Astrocyte (in vitro differentiated cells and primary cell): ENCODE data around the gene KCNA4. TPM values are rescaled to one million over a fixed set of nuclear protein-coding genes. Genes with fewer than 3 reads are reported as not detected.

Source experiments
- DNase-seq: peaks from one replicate; pipeline ENCODE4 v3.0.0-alpha.2; 2010; ENCODE audit warnings: low read depth
- FAIRE-seq: peaks from 2 replicates; lab custom pipeline; 2011; peaks lifted over from hg19 to GRCh38; lab: Jason Lieb, UNC
- H2AFZ ChIP-seq: 2 replicates; pipeline ENCODE4 v1.6.0; 2012; ENCODE audit warnings: low read depth, low read length, inconsistent platforms
- H3K27ac ChIP-seq: 2 replicates; pipeline ENCODE4 v1.5.1; 2011; ENCODE audit warnings: low read depth, low read length, inconsistent platforms
- H3K27me3 ChIP-seq: 2 replicates; pipeline ENCODE4 v1.6.0; 2011; ENCODE audit warnings: low read length, inconsistent platforms; ENCODE audit not compliant: insufficient read depth
- H3K36me3 ChIP-seq: 2 replicates; pipeline ENCODE4 v1.5.1; 2011; ENCODE audit warnings: low read length, inconsistent platforms; ENCODE audit not compliant: insufficient read depth
- H3K4me1 ChIP-seq: 2 replicates; pipeline ENCODE4 v1.5.1; 2011; ENCODE audit warnings: low read length, inconsistent platforms; ENCODE audit not compliant: insufficient read depth
- H3K4me2 ChIP-seq: 2 replicates; pipeline ENCODE4 v1.6.0; 2012; ENCODE audit warnings: low read length, inconsistent platforms
- H3K4me3 ChIP-seq: 2 replicates; pipeline ENCODE4 v1.5.1; 2011; ENCODE audit warnings: low read depth, mild to moderate bottlenecking, low read length, inconsistent platforms; ENCODE audit not compliant: insufficient read depth
- H3K79me2 ChIP-seq: 2 replicates; pipeline ENCODE4 v1.6.0; 2012; ENCODE audit warnings: mild to moderate bottlenecking, low read length, inconsistent platforms; ENCODE audit not compliant: insufficient read depth
- H3K9ac ChIP-seq: 2 replicates; pipeline ENCODE4 v1.6.0; 2012; ENCODE audit warnings: mild to moderate bottlenecking, low read length, inconsistent platforms
- H3K9me3 ChIP-seq: 2 replicates; pipeline ENCODE4 v1.5.1; 2012; ENCODE audit warnings: low read depth, mild to moderate bottlenecking, low read length, inconsistent platforms; ENCODE audit not compliant: insufficient read depth
- H4K20me1 ChIP-seq: 2 replicates; pipeline ENCODE4 v1.6.0; 2012; ENCODE audit warnings: low read length, inconsistent platforms; ENCODE audit not compliant: insufficient read depth
- H3K27ac Mint-ChIP-seq: one replicate; pipeline ENCODE4 v1.8.0; 2021; ENCODE audit warnings: mild to moderate bottlenecking, mixed read lengths; ENCODE audit not compliant: unreplicated experiment
- H3K27me3 Mint-ChIP-seq: one replicate; pipeline ENCODE4 v1.8.0; 2021; ENCODE audit warnings: low read depth, mixed read lengths; ENCODE audit not compliant: unreplicated experiment
- H3K36me3 Mint-ChIP-seq: one replicate; pipeline ENCODE4 v1.8.0; 2021; ENCODE audit warnings: low read depth, mixed read lengths; ENCODE audit not compliant: unreplicated experiment
- H3K4me1 Mint-ChIP-seq: one replicate; pipeline ENCODE4 v1.8.0; 2021; ENCODE audit warnings: low read depth, mixed read lengths; ENCODE audit not compliant: unreplicated experiment
- H3K4me3 Mint-ChIP-seq: one replicate; pipeline ENCODE4 v1.8.0; 2021; ENCODE audit warnings: mild to moderate bottlenecking, moderate library complexity, mixed read lengths; ENCODE audit not compliant: unreplicated experiment
- H3K9me3 Mint-ChIP-seq: one replicate; pipeline ENCODE4 v1.8.0; 2021; ENCODE audit warnings: mild to moderate bottlenecking, mixed read lengths; ENCODE audit not compliant: unreplicated experiment
- CTCF ChIP-seq: IDR thresholded peaks from 2 replicates; pipeline ENCODE4 v1.5.1; 2011; ENCODE audit warnings: low read depth, mild to moderate bottlenecking, inconsistent platforms, low read length, moderate library complexity; ENCODE audit not compliant: insufficient read depth
- EZH2 ChIP-seq: IDR thresholded peaks from 2 replicates; pipeline ENCODE4 v1.6.1; 2012; ENCODE audit warnings: mild to moderate bottlenecking, low read length, inconsistent platforms; ENCODE audit not compliant: insufficient read depth
- total RNA-seq: library from RNA; stranded (reverse); gene quantifications from 2 replicates; pipeline ENCODE4 v1.2.1, GENCODE V29; 2021

Gene KCNA4
- total RNA-seq, 1 donor from 2014 or later = not detected

GRCh38 chr11:29962243-29962642, 54.6 kb downstream of the KCNA4 start:
- Histone ChIP-seq H3K4me2 (no peak overlapping the region), H3K9me3 (no peaks in the 10 kb centered on the region), H3K27ac (no peak overlapping the region), H3K79me2 (no peaks in the 10 kb centered on the region), H4K20me1 (no peaks in the 10 kb centered on the region), H3K4me1 (no peaks in the 10 kb centered on the region), H3K9ac (no peak overlapping the region), H3K27me3 (no peaks in the 10 kb centered on the region), H2AFZ (no peak overlapping the region), H3K4me3 (no peak overlapping the region), H3K36me3 (no peaks in the 10 kb centered on the region)
- no peak overlapping the region for H3K27ac Mint-ChIP-seq
- DNase-seq (no peak), FAIRE-seq (no peak)
- H3K4me1 Mint-ChIP-seq = peaks cover 12% of the 10 kb centered on the region
- TF ChIP-seq CTCF = no peak
- no peak for TF ChIP-seq EZH2
- H3K36me3 Mint-ChIP-seq = no peaks in the 10 kb centered on the region
- peaks cover 3% of the 10 kb centered on the region for H3K27me3 Mint-ChIP-seq
- H3K4me3 Mint-ChIP-seq = no peak overlapping the region
- H3K9me3 Mint-ChIP-seq = no peaks in the 10 kb centered on the region

Other genes with a start within 250 kb of the KCNA4 start
- not detected in 2 replicates for gene FSHB, start 214.0 kb upstream of the KCNA4 start, total RNA-seq